SK-N-SH (cell line): Measurements from ENCODE around the gene C1D. TPM values are rescaled to one million over a fixed set of nuclear protein-coding genes. Genes with fewer than 3 reads are reported as not detected.

ENCODE experiments used
- CTCF ChIA-PET: fragments of 300-600, 350-600 bp; formaldehyde crosslinking; extraction: SDS; loops from one replicate; lab custom pipeline; 2021; lab: Yijun Ruan, JAX
- POLR2A ChIA-PET: fragments of 350-600 bp; sonication (Branson Sonifier 250); formaldehyde crosslinking; extraction: SDS; loops from one replicate; lab custom pipeline; 2020; ENCODE audit warnings: antibody characterized with exemption, inconsistent platforms; lab: Yijun Ruan, JAX
- DNase-seq: peaks from one replicate; pipeline ENCODE4 v3.0.0; 2012
- H2AFZ ChIP-seq: fragments of 200-600 bp; sonication (generic); 2 replicates; pipeline ENCODE4 v1.8.1; 2016; ENCODE audit warnings: antibody characterized with exemption, mild to moderate bottlenecking, low read depth
- H3F3A ChIP-seq: fragments of 200-600 bp; sonication (generic); replicated peaks from 2 replicates; pipeline ENCODE3; 2016; ENCODE audit warnings: antibody characterized with exemption, mild to moderate bottlenecking; ENCODE audit not compliant: insufficient read depth
- H3K27ac ChIP-seq, 2 experiments: fragments of 200-500 bp in 1 of 2; fragments of 200-600 bp in 1 of 2; sonication (Bioruptor generic) in 1 of 2; sonication (generic), shearing (Covaris generic) in 1 of 2; 2 replicates each; pipeline versions ENCODE4 v1.5.1 to v1.6.1; 2014 to 2016; ENCODE audit warnings: low read depth in 2 of 2, inconsistent platforms in 1 of 2, low read length in 1 of 2, mild to moderate bottlenecking in 1 of 2, mixed read lengths in 1 of 2
- H3K27me3 ChIP-seq: fragments of 200-600 bp; sonication (generic), shearing (Covaris generic); 2 replicates; pipeline ENCODE4 v1.6.1; 2016; ENCODE audit warnings: mixed run types; ENCODE audit not compliant: insufficient read depth
- H3K36me3 ChIP-seq, 2 experiments: fragments of 200-500 bp in 1 of 2; fragments of 200-600 bp in 1 of 2; sonication (Bioruptor generic) in 1 of 2; sonication (generic) in 1 of 2; replicated peaks in 1 of 2; 2 replicates each; pipeline versions ENCODE3 to v1.5.1; 2014 to 2016; ENCODE audit warnings: low read length in 1 of 2, mild to moderate bottlenecking in 1 of 2; ENCODE audit not compliant: insufficient read depth in 2 of 2, control insufficient read depth in 1 of 2
- H3K4me1 ChIP-seq, 2 experiments: fragments of 200-500 bp in 1 of 2; fragments of 200-600 bp in 1 of 2; sonication (Bioruptor generic) in 1 of 2; sonication (generic), shearing (Covaris generic) in 1 of 2; 2 replicates each; pipeline versions ENCODE4 v1.5.1 to v1.6.1; 2014 to 2016; ENCODE audit warnings: low read depth in 1 of 2, low read length in 1 of 2, mixed run types in 1 of 2; ENCODE audit not compliant: insufficient read depth in 2 of 2, control insufficient read depth in 1 of 2
- H3K4me2 ChIP-seq: fragments of 200-600 bp; sonication (generic), shearing (Covaris generic); 2 replicates; pipeline ENCODE4 v1.6.1; 2017; ENCODE audit warnings: mixed run types
- H3K4me3 ChIP-seq, 2 experiments: fragments of 200-500 bp in 1 of 2; fragments of 200-600 bp in 1 of 2; sonication (Bioruptor generic) in 1 of 2; sonication (generic), shearing (Covaris generic) in 1 of 2; 2 replicates each; pipeline versions ENCODE4 v1.5.1 to v1.8.1; 2014 to 2016; ENCODE audit warnings: low read depth in 2 of 2, inconsistent platforms in 1 of 2, low read length in 1 of 2, mild to moderate bottlenecking in 1 of 2, mixed read lengths in 1 of 2, moderate library complexity in 1 of 2
- H3K79me2 ChIP-seq: fragments of 200-600 bp; sonication (generic); 2 replicates; pipeline ENCODE4 v1.8.1; 2017; ENCODE audit warnings: mild to moderate bottlenecking; ENCODE audit not compliant: insufficient read depth
- H3K9ac ChIP-seq: fragments of 200-600 bp; sonication (generic); 2 replicates; pipeline ENCODE4 v1.6.1; 2017; ENCODE audit warnings: mixed run types
- H3K9me2 ChIP-seq: fragments of 200-600 bp; sonication (generic); 2 replicates; pipeline ENCODE4 v1.6.1; 2017; ENCODE audit warnings: mixed run types
- H3K9me3 ChIP-seq: fragments of 200-600 bp; sonication (generic); 2 replicates; pipeline ENCODE4 v1.6.1; 2017; ENCODE audit warnings: mixed run types, mild to moderate bottlenecking, moderate library complexity
- H4K20me1 ChIP-seq: fragments of 200-600 bp; sonication (generic); 2 replicates; pipeline ENCODE4 v1.6.1; 2017; ENCODE audit warnings: mild to moderate bottlenecking, mixed run types; ENCODE audit not compliant: insufficient read depth
- CHD2 ChIP-seq: fragments of 150-350 bp; IDR thresholded peaks from 2 replicates; pipeline ENCODE4 v1.6.1; 2018; ENCODE audit warnings: low read length; ENCODE audit not compliant: partially characterized antibody
- EP300 ChIP-seq, 2 experiments: IDR thresholded peaks; 2 replicates each; pipeline versions ENCODE4 v1.4.0 to v1.6.1; 2012; ENCODE audit warnings: borderline replicate concordance in 1 of 2, low read depth in 1 of 2, low read length in 1 of 2
- EZH2phosphoT487 ChIP-seq: fragments of 200-600 bp; sonication (generic); IDR thresholded peaks from 2 replicates; pipeline ENCODE4 v1.6.1; 2017; ENCODE audit warnings: low read depth, mixed run types, mild to moderate bottlenecking, antibody characterized with exemption, moderate library complexity, borderline replicate concordance
- FOSL2 ChIP-seq: IDR thresholded peaks from 2 replicates; pipeline ENCODE4 v1.4.0; 2012; ENCODE audit warnings: low read depth, mild to moderate bottlenecking, moderate library complexity, borderline replicate concordance
- FOXM1 ChIP-seq: IDR thresholded peaks from 2 replicates; pipeline ENCODE4 v1.4.0; 2012; ENCODE audit warnings: low read depth, mild to moderate bottlenecking
- JUND ChIP-seq: IDR thresholded peaks from 2 replicates; pipeline ENCODE4 v1.4.0; 2012
- MAX ChIP-seq: IDR thresholded peaks from 2 replicates; pipeline ENCODE4 v1.4.0; 2012; ENCODE audit warnings: low read depth
- PBX3 ChIP-seq: IDR thresholded peaks from 2 replicates; pipeline ENCODE4; 2012
- POLR2AphosphoS5 ChIP-seq: IDR thresholded peaks from 2 replicates; pipeline ENCODE4 v1.6.1; 2012; ENCODE audit warnings: low read depth, low read length
- RCOR1 ChIP-seq: fragments of 150-350 bp; IDR thresholded peaks from 2 replicates; pipeline ENCODE4 v1.6.1; 2017; ENCODE audit warnings: antibody characterized with exemption, low read length
- RFX5 ChIP-seq: IDR thresholded peaks from 2 replicates; pipeline ENCODE4 v1.6.1; 2012; ENCODE audit warnings: mild to moderate bottlenecking, improper control_type of control experiment, low read length
- RXRA ChIP-seq: IDR thresholded peaks from 2 replicates; pipeline ENCODE4 v1.4.0; 2012; ENCODE audit warnings: low read depth, mild to moderate bottlenecking, borderline replicate concordance
- SIN3A ChIP-seq: IDR thresholded peaks from 2 replicates; pipeline ENCODE4 v1.6.1; 2012; ENCODE audit warnings: low read depth, mild to moderate bottlenecking, low read length, moderate library complexity, borderline replicate concordance
- TAF1 ChIP-seq: IDR thresholded peaks from 2 replicates; pipeline ENCODE4 v1.6.1; 2012; ENCODE audit warnings: low read depth, mild to moderate bottlenecking, low read length, moderate library complexity, borderline replicate concordance
- TCF12 ChIP-seq: IDR thresholded peaks from 2 replicates; pipeline ENCODE4 v1.4.0; 2012
- WGBS: methylation state at CpG from one replicate; pipeline ENCODE4 v1.1.6; 2017; ENCODE audit warnings: low lambda C conversion rate; 5-methylcytosine and 5-hydroxymethylcytosine counted together
- polyA plus RNA-seq, 3 experiments: library from polyadenylated mRNA; depleted of rRNA; stranded (reverse); fragments of >200 nt; gene quantifications; 2 replicates each; pipeline ENCODE4 v1.2.3, GENCODE V29; 2012

The C1D gene
- polyA plus RNA-seq, 1 of the 3 experiments (the other 2 are of a cell fraction) = 45.9 TPM

GRCh38 chr2:68039317-68039716 is 23.5 kb downstream of the C1D start:
- Histone ChIP-seq H3K27me3 (no peaks in the 10 kb centered on the region), H3K9me3 (no peaks in the 10 kb centered on the region), H3K9me2 (no peaks in the 10 kb centered on the region), H3K4me1 (peaks cover 20 to 47% of the 10 kb centered on the region in 2 experiments), H3K4me2 (peak overlapping the region; percentile 27; the same call in 1 of the 2 replicates), H2AFZ (no peak overlapping the region), H3K36me3 (peaks cover 2 to 23% of the 10 kb centered on the region in 2 experiments), H3K4me3 (no peak overlapping the region), H3K79me2 (peaks cover 4% of the 10 kb centered on the region; the same call in 1 of the 2 replicates), H3K9ac (peak overlapping the region; percentile 42; the same call in 1 of the 2 replicates), H3F3A (peaks cover 28% of the 10 kb centered on the region), H4K20me1 (no peaks in the 10 kb centered on the region), H3K27ac (peak overlapping the region; percentile 90 to 95)
- CTCF ChIA-PET = interaction anchor here (1.2 to 1.4 kb wide), 3 partner anchors 83 to 284 kb away, joined by 3 to 5 read pairs (median 3); no protein-coding TSS in a partner anchor
- 0% methylated on average over 1 of the region's 1 CpG for WGBS
- POLR2A ChIA-PET = no interaction called here
- no peak for DNase-seq
- no peak for TF ChIP-seq EZH2phosphoT487
- TF ChIP-seq SIN3A = no peak
- TF ChIP-seq POLR2AphosphoS5 = peak; percentile 49; the same call in 1 of the 2 replicates
- peak; percentile 26; the same call in 1 of the 2 replicates for TF ChIP-seq TAF1
- peak; percentile 12 to 26; a peak in 1 of 4 replicates for TF ChIP-seq EP300 (IDR thresholded peaks at IDR 0.05; ENCODE audit: borderline replicate concordance in 1 of 2, low read depth in 1 of 2, low read length in 1 of 2)
- TF ChIP-seq JUND = peak; percentile 33; the same call in 1 of the 2 replicates
- TF ChIP-seq TCF12 = peak; percentile 59
- TF ChIP-seq CHD2 = no peak
- TF ChIP-seq RFX5 = no peak
- TF ChIP-seq FOSL2 = peak; percentile 8; the same call in 1 of the 2 replicates
- peak; percentile 60; the same call in 1 of the 2 replicates for TF ChIP-seq FOXM1
- peak; percentile 72 for TF ChIP-seq PBX3
- TF ChIP-seq, all 33 proteins: peak for 8

DNA sequence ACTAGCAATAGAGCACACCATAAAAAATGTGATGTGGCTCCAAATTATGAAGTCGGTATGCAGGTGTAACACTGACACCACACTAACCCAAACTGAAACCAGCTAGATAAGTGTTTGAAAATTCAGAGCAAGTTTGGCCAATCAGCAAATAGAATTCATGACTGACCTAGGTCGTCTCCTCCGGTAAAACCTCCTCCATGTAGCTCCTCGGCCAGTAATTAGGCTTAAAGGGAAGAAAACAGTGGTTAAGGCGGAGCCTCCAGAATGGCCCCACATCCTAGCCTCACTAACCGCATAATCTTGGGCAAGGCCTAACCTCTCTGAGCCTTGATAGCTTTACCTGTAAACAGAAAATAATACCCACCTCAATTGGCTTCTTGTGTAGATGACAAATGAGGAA is 30.1 kb downstream of the C1D start:
- H2AFZ ChIP-seq = no peak overlapping the region
- no peak for DNase-seq
- no peaks in the 10 kb centered on the region for H4K20me1 ChIP-seq
- peaks cover 4 to 22% of the 10 kb centered on the region in 2 experiments for H3K4me1 ChIP-seq
- H3K9ac ChIP-seq = no peak overlapping the region
- no peaks in the 10 kb centered on the region for H3K27me3 ChIP-seq
- TF ChIP-seq RCOR1 (no peak), RXRA (no peak), TCF12 (no peak), MAX (no peak)
- H3K4me2 ChIP-seq = no peak overlapping the region
- POLR2A ChIA-PET = no interaction called here
- no peaks in the 10 kb centered on the region for H3K79me2 ChIP-seq
- H3K9me2 ChIP-seq = no peaks in the 10 kb centered on the region
- H3K9me3 ChIP-seq = no peaks in the 10 kb centered on the region
- WGBS = 87% methylated on average over 6 of the region's 6 CpGs
- no peaks in the 10 kb centered on the region for H3K36me3 ChIP-seq
- H3K4me3 ChIP-seq = no peak overlapping the region
- peaks cover 12% of the 10 kb centered on the region for H3F3A ChIP-seq
- H3K27ac ChIP-seq = peak overlapping the region in 1 of 2 experiments; percentile 54; a peak in 2 of 4 replicates
- CTCF ChIA-PET = interaction anchor here (0.7 to 9.7 kb wide), 14 partner anchors 8 to 1602 kb away, joined by 3 to 150 read pairs (median 6); no protein-coding TSS in a partner anchor
